SK-N-SH (cell line): ENCODE data around the gene MRPL46. TPM values are rescaled to one million over a fixed set of nuclear protein-coding genes. Genes with fewer than 3 reads are reported as not detected.

Experiments
- CTCF ChIA-PET: fragments of 300-600, 350-600 bp; formaldehyde crosslinking; extraction: SDS; loops from one replicate; lab custom pipeline; 2021; lab: Yijun Ruan, JAX
- POLR2A ChIA-PET: fragments of 350-600 bp; sonication (Branson Sonifier 250); formaldehyde crosslinking; extraction: SDS; loops from one replicate; lab custom pipeline; 2020; ENCODE audit warnings: antibody characterized with exemption, inconsistent platforms; lab: Yijun Ruan, JAX
- DNase-seq: peaks from one replicate; pipeline ENCODE4 v3.0.0; 2012
- H2AFZ ChIP-seq: fragments of 200-600 bp; sonication (generic); 2 replicates; pipeline ENCODE4 v1.8.1; 2016; ENCODE audit warnings: antibody characterized with exemption, mild to moderate bottlenecking, low read depth
- H3F3A ChIP-seq: fragments of 200-600 bp; sonication (generic); replicated peaks from 2 replicates; pipeline ENCODE3; 2016; ENCODE audit warnings: antibody characterized with exemption, mild to moderate bottlenecking; ENCODE audit not compliant: insufficient read depth
- H3K27ac ChIP-seq, 2 experiments: fragments of 200-500 bp in 1 of 2; fragments of 200-600 bp in 1 of 2; sonication (Bioruptor generic) in 1 of 2; sonication (generic), shearing (Covaris generic) in 1 of 2; 2 replicates each; pipeline versions ENCODE4 v1.5.1 to v1.6.1; 2014 to 2016; ENCODE audit warnings: low read depth in 2 of 2, inconsistent platforms in 1 of 2, low read length in 1 of 2, mild to moderate bottlenecking in 1 of 2, mixed read lengths in 1 of 2
- H3K27me3 ChIP-seq: fragments of 200-600 bp; sonication (generic), shearing (Covaris generic); 2 replicates; pipeline ENCODE4 v1.6.1; 2016; ENCODE audit warnings: mixed run types; ENCODE audit not compliant: insufficient read depth
- H3K36me3 ChIP-seq, 2 experiments: fragments of 200-500 bp in 1 of 2; fragments of 200-600 bp in 1 of 2; sonication (Bioruptor generic) in 1 of 2; sonication (generic) in 1 of 2; replicated peaks in 1 of 2; 2 replicates each; pipeline versions ENCODE3 to v1.5.1; 2014 to 2016; ENCODE audit warnings: low read length in 1 of 2, mild to moderate bottlenecking in 1 of 2; ENCODE audit not compliant: insufficient read depth in 2 of 2, control insufficient read depth in 1 of 2
- H3K4me1 ChIP-seq, 2 experiments: fragments of 200-500 bp in 1 of 2; fragments of 200-600 bp in 1 of 2; sonication (Bioruptor generic) in 1 of 2; sonication (generic), shearing (Covaris generic) in 1 of 2; 2 replicates each; pipeline versions ENCODE4 v1.5.1 to v1.6.1; 2014 to 2016; ENCODE audit warnings: low read depth in 1 of 2, low read length in 1 of 2, mixed run types in 1 of 2; ENCODE audit not compliant: insufficient read depth in 2 of 2, control insufficient read depth in 1 of 2
- H3K4me2 ChIP-seq: fragments of 200-600 bp; sonication (generic), shearing (Covaris generic); 2 replicates; pipeline ENCODE4 v1.6.1; 2017; ENCODE audit warnings: mixed run types
- H3K4me3 ChIP-seq, 2 experiments: fragments of 200-500 bp in 1 of 2; fragments of 200-600 bp in 1 of 2; sonication (Bioruptor generic) in 1 of 2; sonication (generic), shearing (Covaris generic) in 1 of 2; 2 replicates each; pipeline versions ENCODE4 v1.5.1 to v1.8.1; 2014 to 2016; ENCODE audit warnings: low read depth in 2 of 2, inconsistent platforms in 1 of 2, low read length in 1 of 2, mild to moderate bottlenecking in 1 of 2, mixed read lengths in 1 of 2, moderate library complexity in 1 of 2
- H3K79me2 ChIP-seq: fragments of 200-600 bp; sonication (generic); 2 replicates; pipeline ENCODE4 v1.8.1; 2017; ENCODE audit warnings: mild to moderate bottlenecking; ENCODE audit not compliant: insufficient read depth
- H3K9ac ChIP-seq: fragments of 200-600 bp; sonication (generic); 2 replicates; pipeline ENCODE4 v1.6.1; 2017; ENCODE audit warnings: mixed run types
- H3K9me2 ChIP-seq: fragments of 200-600 bp; sonication (generic); 2 replicates; pipeline ENCODE4 v1.6.1; 2017; ENCODE audit warnings: mixed run types
- H3K9me3 ChIP-seq: fragments of 200-600 bp; sonication (generic); 2 replicates; pipeline ENCODE4 v1.6.1; 2017; ENCODE audit warnings: mixed run types, mild to moderate bottlenecking, moderate library complexity
- H4K20me1 ChIP-seq: fragments of 200-600 bp; sonication (generic); 2 replicates; pipeline ENCODE4 v1.6.1; 2017; ENCODE audit warnings: mild to moderate bottlenecking, mixed run types; ENCODE audit not compliant: insufficient read depth
- CHD2 ChIP-seq: fragments of 150-350 bp; IDR thresholded peaks from 2 replicates; pipeline ENCODE4 v1.6.1; 2018; ENCODE audit warnings: low read length; ENCODE audit not compliant: partially characterized antibody
- CTCF ChIP-seq: fragments of 200-600 bp; sonication (generic); IDR thresholded peaks from 2 replicates; pipeline ENCODE4 v1.6.1; 2017; ENCODE audit warnings: antibody characterized with exemption, mild to moderate bottlenecking, moderate library complexity
- ELF1 ChIP-seq: IDR thresholded peaks from 2 replicates; pipeline ENCODE4 v1.4.0; 2012
- EP300 ChIP-seq, 2 experiments: IDR thresholded peaks; 2 replicates each; pipeline versions ENCODE4 v1.4.0 to v1.6.1; 2012; ENCODE audit warnings: borderline replicate concordance in 1 of 2, low read depth in 1 of 2, low read length in 1 of 2
- FOXM1 ChIP-seq: IDR thresholded peaks from 2 replicates; pipeline ENCODE4 v1.4.0; 2012; ENCODE audit warnings: low read depth, mild to moderate bottlenecking
- JUND ChIP-seq: IDR thresholded peaks from 2 replicates; pipeline ENCODE4 v1.4.0; 2012
- MEF2A ChIP-seq: IDR thresholded peaks from 2 replicates; pipeline ENCODE4 v1.4.0; 2012; ENCODE audit warnings: low read depth, borderline replicate concordance
- MXI1 ChIP-seq: IDR thresholded peaks from 2 replicates; pipeline ENCODE4 v1.6.1; 2012; ENCODE audit warnings: mild to moderate bottlenecking, low read depth, low read length, improper control_type of control experiment
- NRF1 ChIP-seq: IDR thresholded peaks from 2 replicates; pipeline ENCODE4 v1.6.1; 2012; ENCODE audit warnings: low read depth, mild to moderate bottlenecking, low read length
- PBX3 ChIP-seq: IDR thresholded peaks from 2 replicates; pipeline ENCODE4; 2012
- POLR2AphosphoS5 ChIP-seq: IDR thresholded peaks from 2 replicates; pipeline ENCODE4 v1.6.1; 2012; ENCODE audit warnings: low read depth, low read length
- RAD21 ChIP-seq: IDR thresholded peaks from 2 replicates; pipeline ENCODE4 v1.6.1; 2012; ENCODE audit warnings: mild to moderate bottlenecking, low read length
- RCOR1 ChIP-seq: fragments of 150-350 bp; IDR thresholded peaks from 2 replicates; pipeline ENCODE4 v1.6.1; 2017; ENCODE audit warnings: antibody characterized with exemption, low read length
- RFX5 ChIP-seq: IDR thresholded peaks from 2 replicates; pipeline ENCODE4 v1.6.1; 2012; ENCODE audit warnings: mild to moderate bottlenecking, improper control_type of control experiment, low read length
- RXRA ChIP-seq: IDR thresholded peaks from 2 replicates; pipeline ENCODE4 v1.4.0; 2012; ENCODE audit warnings: low read depth, mild to moderate bottlenecking, borderline replicate concordance
- SMC3 ChIP-seq: IDR thresholded peaks from 2 replicates; pipeline ENCODE4 v1.6.1; 2012; ENCODE audit warnings: low read depth, low read length, improper control_type of control experiment
- TAF1 ChIP-seq: IDR thresholded peaks from 2 replicates; pipeline ENCODE4 v1.6.1; 2012; ENCODE audit warnings: low read depth, mild to moderate bottlenecking, low read length, moderate library complexity, borderline replicate concordance
- TCF12 ChIP-seq: IDR thresholded peaks from 2 replicates; pipeline ENCODE4 v1.4.0; 2012
- USF1 ChIP-seq: IDR thresholded peaks from 2 replicates; pipeline ENCODE4 v1.4.0; 2012; ENCODE audit warnings: low read depth, borderline replicate concordance
- ZBTB33 ChIP-seq: IDR thresholded peaks from 2 replicates; pipeline ENCODE4 v1.4.0; 2012; ENCODE audit warnings: low read depth, borderline replicate concordance
- WGBS: methylation state at CpG from one replicate; pipeline ENCODE4 v1.1.6; 2017; ENCODE audit warnings: low lambda C conversion rate; 5-methylcytosine and 5-hydroxymethylcytosine counted together
- polyA plus RNA-seq, 3 experiments: library from polyadenylated mRNA; depleted of rRNA; stranded (reverse); fragments of >200 nt; gene quantifications; 2 replicates each; pipeline ENCODE4 v1.2.3, GENCODE V29; 2012

MRPL46 gene
- polyA plus RNA-seq, 1 of the 3 experiments (the other 2 are of a cell fraction) = 33.8 TPM

DNA sequence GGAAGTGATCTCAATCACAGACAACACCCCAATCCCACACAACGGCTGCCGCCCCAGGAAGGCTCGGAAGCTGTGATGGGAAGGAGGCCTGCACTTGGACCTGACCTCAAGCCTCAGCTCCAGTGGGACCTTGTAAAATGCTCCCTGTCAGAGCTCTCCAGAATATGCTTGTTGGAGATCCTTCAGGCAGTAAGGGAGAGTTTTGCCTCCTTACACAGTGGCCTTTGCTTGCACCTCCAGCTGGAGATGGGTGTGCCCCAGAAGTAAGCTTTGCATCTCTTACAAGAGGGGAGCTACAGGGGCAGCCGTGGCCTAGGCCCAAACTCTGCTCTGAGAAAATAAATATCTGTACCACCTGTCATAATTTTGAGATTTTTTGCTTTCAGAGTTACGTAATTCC, 10.7 kb upstream of the MRPL46 start:
- no peaks in the 10 kb centered on the region for H3K9me2 ChIP-seq
- no peak overlapping the region for H2AFZ ChIP-seq
- H3K9me3 ChIP-seq = no peaks in the 10 kb centered on the region
- H3K27ac ChIP-seq = no peak overlapping the region
- no peak for TF ChIP-seq RXRA
- TF ChIP-seq POLR2AphosphoS5 = no peak
- no peak for TF ChIP-seq TCF12
- no peak for TF ChIP-seq USF1
- TF ChIP-seq RFX5 = no peak
- no peak for TF ChIP-seq ZBTB33
- TF ChIP-seq RCOR1 = no peak
- TF ChIP-seq SMC3 = no peak
- no peak for TF ChIP-seq JUND
- no peak for TF ChIP-seq EP300 (IDR thresholded peaks at IDR 0.05; ENCODE audit: borderline replicate concordance in 1 of 2, low read depth in 1 of 2, low read length in 1 of 2)
- TF ChIP-seq MEF2A = no peak
- no peak for TF ChIP-seq TAF1
- TF ChIP-seq NRF1 = no peak
- no peak for TF ChIP-seq PBX3
- TF ChIP-seq CTCF = no peak
- TF ChIP-seq MXI1 = no peak
- TF ChIP-seq RAD21 = no peak
- TF ChIP-seq ELF1 = no peak
- TF ChIP-seq CHD2 = no peak
- TF ChIP-seq FOXM1 = no peak
- peaks cover 3% of the 10 kb centered on the region for H3F3A ChIP-seq
- no peak overlapping the region for H3K9ac ChIP-seq
- no peaks in the 10 kb centered on the region for H4K20me1 ChIP-seq
- H3K36me3 ChIP-seq = peaks cover 10 to 29% of the 10 kb centered on the region in 2 experiments
- 100% methylated on average over 5 of the region's 5 CpGs for WGBS
- H3K27me3 ChIP-seq = no peaks in the 10 kb centered on the region
- POLR2A ChIA-PET = no interaction called here
- peaks cover 0 to 3% of the 10 kb centered on the region in 2 experiments; a peak in 1 of 4 replicates for H3K4me1 ChIP-seq
- H3K4me3 ChIP-seq = no peak overlapping the region
- DNase-seq = no peak
- 0 out of 2 replicates have a peak, but pooled peaks cover 5% of the 10 kb centered on the region for H3K79me2 ChIP-seq
- CTCF ChIA-PET = interaction anchor here (1.1 to 4.7 kb wide), 13 partner anchors 9 to 357 kb away, joined by 3 to 44 read pairs (median 4); no protein-coding TSS in a partner anchor
- no peak overlapping the region for H3K4me2 ChIP-seq
